Transverse colon (tissue), 4 donors: ENCODE measurements around the gene RESF1.

Experiments
- EP300 ChIP-seq: sonication (generic); formaldehyde crosslinking; IDR thresholded peaks from one replicate; pipeline ENCODE4 v1.6.1; 2017; ENCODE audit warnings: antibody characterized with exemption, low read depth
- POLR2A ChIP-seq: fragments of 450-650 bp; IDR thresholded peaks from one replicate; pipeline ENCODE4 v1.6.1; 2016; ENCODE audit warnings: antibody characterized with exemption, mild to moderate bottlenecking, moderate library complexity
- POLR2AphosphoS5 ChIP-seq, 3 donors: sonication (generic); formaldehyde crosslinking; IDR thresholded peaks; one replicate each; pipeline ENCODE4 v1.6.1; 2016; ENCODE audit warnings: antibody characterized with exemption in 3 of 3
- TF ChIP-seq, protein P1 (sequence below), 5 experiments: fragments of 200-600 bp in 3 of 5; fragments of 450-650 bp in 2 of 5; sonication (generic) in 3 of 5; IDR thresholded peaks; 1 replicate in 2 of 5; 2 replicates in 3 of 5; pipeline ENCODE4 v1.5.1; 2016 to 2017; ENCODE audit warnings: antibody characterized with exemption in 5 of 5, inconsistent platforms in 3 of 5, mild to moderate bottlenecking in 2 of 5, moderate library complexity in 1 of 5

DNA sequence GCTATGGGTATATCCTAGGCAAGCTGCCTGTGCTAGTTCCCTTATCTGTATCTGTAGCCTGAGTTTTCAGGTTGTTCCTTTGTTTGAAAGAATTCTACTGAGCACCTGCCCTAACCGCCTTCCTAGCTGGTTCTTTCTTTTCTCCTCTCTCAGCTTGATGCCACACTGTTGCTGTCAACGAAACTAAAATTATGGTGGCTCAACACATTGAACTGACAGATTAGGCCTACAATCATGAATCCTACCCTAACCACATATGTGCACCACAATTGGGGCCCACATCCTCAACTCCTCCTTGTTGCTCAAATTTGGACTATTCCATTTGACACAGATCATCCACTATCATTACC lies 36.2 kb upstream of the RESF1 start:
- TF ChIP-seq, protein P1, sequence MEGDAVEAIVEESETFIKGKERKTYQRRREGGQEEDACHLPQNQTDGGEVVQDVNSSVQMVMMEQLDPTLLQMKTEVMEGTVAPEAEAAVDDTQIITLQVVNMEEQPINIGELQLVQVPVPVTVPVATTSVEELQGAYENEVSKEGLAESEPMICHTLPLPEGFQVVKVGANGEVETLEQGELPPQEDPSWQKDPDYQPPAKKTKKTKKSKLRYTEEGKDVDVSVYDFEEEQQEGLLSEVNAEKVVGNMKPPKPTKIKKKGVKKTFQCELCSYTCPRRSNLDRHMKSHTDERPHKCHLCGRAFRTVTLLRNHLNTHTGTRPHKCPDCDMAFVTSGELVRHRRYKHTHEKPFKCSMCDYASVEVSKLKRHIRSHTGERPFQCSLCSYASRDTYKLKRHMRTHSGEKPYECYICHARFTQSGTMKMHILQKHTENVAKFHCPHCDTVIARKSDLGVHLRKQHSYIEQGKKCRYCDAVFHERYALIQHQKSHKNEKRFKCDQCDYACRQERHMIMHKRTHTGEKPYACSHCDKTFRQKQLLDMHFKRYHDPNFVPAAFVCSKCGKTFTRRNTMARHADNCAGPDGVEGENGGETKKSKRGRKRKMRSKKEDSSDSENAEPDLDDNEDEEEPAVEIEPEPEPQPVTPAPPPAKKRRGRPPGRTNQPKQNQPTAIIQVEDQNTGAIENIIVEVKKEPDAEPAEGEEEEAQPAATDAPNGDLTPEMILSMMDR (IDR thresholded peaks at IDR 0.05) = no peak
- TF ChIP-seq POLR2A (no peak), POLR2AphosphoS5 (IDR thresholded peaks at IDR 0.05) (no peak), EP300 (no peak)
